GM20431 (cell line): Measurements from ENCODE around the gene TCF20.

Experiments used
- in situ Hi-C: fragments of 300-500 bp; cut with MseI, MboI; formaldehyde crosslinking; loops from one replicate; pipeline ENCODE4 v1.15.0; 2020; ENCODE audit warnings: low sequenced_read_pairs; ENCODE audit not compliant: unreplicated experiment

TCF20 gene

GRCh38 chr22:42268852-42269410, 1.5 kb downstream of the TCF20 start:
- in situ Hi-C loops = no loop called here

GRCh38 chr22:42265321-42265720, 5.1 kb downstream of the TCF20 start:
- in situ Hi-C loops = no loop called here

- in situ Hi-C loops = no loop called here
These were observed 6.5 kb downstream of the TCF20 start for GRCh38 chr22:42263944-42264343.

GRCh38 chr22:42262964-42263363, 7.5 kb downstream of the TCF20 start:
- in situ Hi-C loops = no loop called here

- in situ Hi-C loops = no loop called here
These were observed 9.2 kb downstream of the TCF20 start for GRCh38 chr22:42261296-42261695.

- in situ Hi-C loops = no loop called here
These were observed 12.3 kb downstream of the TCF20 start for GRCh38 chr22:42258126-42258525.

GRCh38 chr22:42257386-42257785, 13.1 kb downstream of the TCF20 start:
- in situ Hi-C loops = no loop called here

- in situ Hi-C loops = no loop called here
These were observed 13.5 kb downstream of the TCF20 start for GRCh38 chr22:42256930-42257329.

- in situ Hi-C loops = no loop called here
These were observed 14.2 kb downstream of the TCF20 start for GRCh38 chr22:42256220-42256619.

- in situ Hi-C loops = no loop called here
These were observed 20.6 kb downstream of the TCF20 start for GRCh38 chr22:42249831-42250230.

GRCh38 chr22:42248995-42249394, 21.5 kb downstream of the TCF20 start:
- in situ Hi-C loops = no loop called here

- in situ Hi-C loops = no loop called here
These were observed 22.9 kb downstream of the TCF20 start for GRCh38 chr22:42247596-42247995.

- in situ Hi-C loops = no loop called here
These were observed 26.7 kb downstream of the TCF20 start for GRCh38 chr22:42243802-42244060.

GRCh38 chr22:42236848-42237247, 33.6 kb downstream of the TCF20 start:
- in situ Hi-C loops = no loop called here

GRCh38 chr22:42236268-42236667, 34.2 kb downstream of the TCF20 start:
- in situ Hi-C loops = no loop called here

GRCh38 chr22:42233879-42234278, 36.6 kb downstream of the TCF20 start:
- in situ Hi-C loops = no loop called here

GRCh38 chr22:42231929-42232328, 38.5 kb downstream of the TCF20 start:
- in situ Hi-C loops = no loop called here

GRCh38 chr22:42229455-42230149, 40.9 kb downstream of the TCF20 start:
- in situ Hi-C loops = no loop called here

GRCh38 chr22:42228483-42228882, 42.0 kb downstream of the TCF20 start:
- in situ Hi-C loops = no loop called here

- in situ Hi-C loops = no loop called here
These were observed 43.0 kb downstream of the TCF20 start for GRCh38 chr22:42227435-42227834.

- in situ Hi-C loops = no loop called here
These were observed 44.6 kb downstream of the TCF20 start for GRCh38 chr22:42225841-42226240.

GRCh38 chr22:42222140-42222539, 48.3 kb downstream of the TCF20 start:
- in situ Hi-C loops = no loop called here
